Measurements from ENCODE around the gene UBE2R2.
"Not testable (repeated sequence)": the region's sequence is repeated elsewhere in the genome, so short reads cannot be mapped to it uniquely, and the experiment has no call there.

The UBE2R2 gene

GRCh38 chr9:33816327-33817252, at the start of gene UBE2R2:
Gene UBE2R2, plus strand, starts transcription at chr9:33817160. Its CDS starts 598 bp downstream, at chr9:33817758.
- DNase-seq, result peak; percentile 93 to 95

DNA sequence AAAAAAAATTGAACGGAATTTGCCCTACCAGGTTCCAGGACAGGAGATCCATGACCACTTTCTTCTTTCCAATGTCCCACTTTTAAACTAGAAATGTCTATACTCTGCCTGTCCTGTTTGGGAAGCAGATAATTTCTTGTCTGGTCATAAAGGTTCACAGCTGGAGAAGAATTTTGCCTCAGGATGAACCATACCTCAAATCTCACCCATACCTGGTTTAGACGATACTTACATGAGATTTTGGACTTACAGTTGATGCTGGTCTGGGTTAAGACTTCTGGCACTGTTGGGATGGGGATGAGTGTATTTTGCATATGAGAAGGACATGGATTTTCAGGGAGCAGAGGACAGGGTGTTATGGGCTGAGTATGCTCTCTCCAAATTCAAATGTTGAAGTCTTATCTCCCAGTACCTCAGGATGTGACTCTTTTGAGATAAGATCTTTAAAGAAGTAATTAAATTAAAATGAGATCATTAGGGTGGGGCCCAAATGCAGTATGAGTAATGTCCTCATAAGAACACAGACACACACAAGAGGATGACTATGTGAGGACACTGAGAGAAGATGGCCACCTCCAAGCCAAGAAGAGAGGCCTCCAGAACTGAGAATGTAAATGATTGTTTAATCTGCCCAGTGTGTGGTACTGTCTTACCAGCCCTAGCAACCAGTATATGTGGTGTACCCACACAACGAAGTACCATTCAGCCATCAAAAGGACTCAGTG, 46.6 kb upstream of the UBE2R2 start:
- DNase-seq, result not testable (repeated sequence)

- not testable (repeated sequence) for DNase-seq
These were observed 43.8 kb upstream of the UBE2R2 start for GRCh38 chr9:33773135-33773534.

DNA sequence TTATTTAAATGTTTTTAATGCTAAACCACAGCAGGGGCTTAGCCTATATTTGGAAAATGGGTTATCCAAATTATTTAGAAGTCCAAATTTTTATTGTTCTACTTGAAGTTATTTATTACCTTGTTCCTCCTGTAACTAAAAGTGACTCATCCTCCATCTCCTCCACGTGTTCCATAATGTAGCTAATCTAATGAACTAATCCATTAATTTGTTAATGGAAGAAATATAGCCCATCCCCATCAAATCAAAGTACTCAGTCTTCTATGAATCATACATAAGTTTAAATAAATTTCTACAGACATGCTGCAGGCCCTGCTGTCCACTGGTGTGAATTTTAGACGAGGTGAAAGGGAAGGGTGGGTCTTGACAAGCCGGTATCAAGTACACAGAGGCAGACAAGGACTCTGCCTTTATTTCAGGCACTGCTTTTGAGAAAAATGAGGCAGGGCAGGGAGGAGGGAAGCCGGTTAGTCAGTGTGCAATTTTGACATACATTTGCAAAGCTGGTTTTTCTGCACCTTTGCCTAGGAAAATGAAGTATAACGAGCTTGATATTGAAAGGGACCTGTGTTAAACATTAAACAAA, 42.8 kb upstream of the UBE2R2 start:
- not testable (repeated sequence) for DNase-seq

GRCh38 chr9:33776578-33776977, 40.4 kb upstream of the UBE2R2 start:
- DNase-seq, result no peak

GRCh38 chr9:33778700-33779351, 38.1 kb upstream of the UBE2R2 start:
- DNase-seq, result peak; percentile 32 to 61

GRCh38 chr9:33780276-33780675, 36.7 kb upstream of the UBE2R2 start:
- no peak for DNase-seq

- DNase-seq, result no peak
These were observed 35.2 kb upstream of the UBE2R2 start for GRCh38 chr9:33781736-33782135.

DNA sequence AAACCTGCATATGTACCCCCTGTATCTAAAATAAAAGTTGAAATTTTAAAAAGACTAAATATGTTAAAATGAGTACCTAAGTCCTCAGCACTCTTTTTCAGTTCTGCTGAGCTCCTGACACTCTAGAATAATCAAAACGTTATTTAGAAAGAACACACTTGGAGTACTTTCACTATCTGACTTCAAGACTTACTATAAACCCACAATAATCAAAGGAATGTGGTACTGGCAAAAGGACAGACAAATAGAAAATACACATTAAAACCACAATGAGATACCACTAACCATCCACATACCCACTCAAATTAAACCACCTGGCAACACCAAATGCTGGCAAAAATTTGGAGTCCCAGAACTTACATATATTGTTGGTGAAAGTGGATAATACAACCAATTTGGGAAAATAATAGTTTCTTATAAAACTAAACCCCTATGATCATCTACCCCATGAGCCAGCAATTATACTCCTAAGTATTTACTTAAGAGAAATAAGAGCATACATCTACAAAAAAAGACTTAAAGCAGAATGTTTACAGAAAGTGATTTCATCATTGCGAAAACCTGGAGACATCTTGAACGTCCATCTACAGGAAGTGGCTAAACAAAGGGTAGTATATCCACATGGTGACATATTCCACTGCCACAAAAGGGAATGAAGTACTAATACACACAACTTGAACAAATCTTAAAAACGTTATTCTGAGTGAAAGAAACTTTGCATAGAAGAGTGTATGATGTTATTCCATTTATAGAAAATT, 34.4 kb upstream of the UBE2R2 start:
- no peak for DNase-seq

GRCh38 chr9:33785914-33786313, 31.0 kb upstream of the UBE2R2 start:
- no peak for DNase-seq

DNA sequence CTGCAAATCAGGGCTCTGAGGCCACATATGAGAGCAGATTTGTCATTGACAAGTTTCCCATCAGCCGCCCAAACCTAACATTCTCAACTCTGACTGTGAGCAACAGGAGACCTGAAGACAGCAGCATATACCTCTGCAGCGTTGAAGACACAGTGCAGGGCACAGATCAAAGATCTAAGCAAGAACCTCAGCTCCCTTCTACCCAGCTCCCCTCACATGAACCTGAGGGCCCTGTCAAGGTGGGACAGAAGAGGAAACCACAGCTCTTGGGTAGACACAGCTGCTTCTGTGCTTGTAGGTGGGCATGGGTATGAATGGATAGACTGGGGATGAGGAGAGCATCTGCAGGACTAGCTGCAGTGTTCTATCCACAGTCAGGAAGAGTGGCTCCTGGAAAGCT, 30.3 kb upstream of the UBE2R2 start:
- no peak for DNase-seq

GRCh38 chr9:33787839-33788238, 29.1 kb upstream of the UBE2R2 start:
- DNase-seq, result no peak

DNA sequence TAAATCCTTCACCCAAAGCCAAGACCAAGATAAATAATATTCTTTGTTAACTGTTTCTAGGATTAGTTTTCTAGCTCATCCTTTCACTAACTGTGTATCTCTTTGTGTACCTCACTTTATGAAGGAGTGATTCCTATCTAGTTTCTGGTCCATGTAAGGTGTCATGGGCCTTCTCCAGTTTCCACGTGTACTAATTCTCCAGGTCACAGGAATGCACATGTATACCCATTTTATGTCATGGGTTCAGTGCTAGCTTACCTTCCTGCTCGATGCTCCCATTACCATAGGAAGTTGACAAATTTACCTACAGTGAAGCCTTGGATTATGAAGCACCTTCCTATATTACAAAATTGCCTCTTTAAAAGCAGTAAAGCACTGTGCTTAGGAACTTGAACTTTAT, 27.5 kb upstream of the UBE2R2 start:
- DNase-seq, result not testable (repeated sequence)

- no peak for DNase-seq
These were observed 25.8 kb upstream of the UBE2R2 start for GRCh38 chr9:33791117-33791516.

DNA sequence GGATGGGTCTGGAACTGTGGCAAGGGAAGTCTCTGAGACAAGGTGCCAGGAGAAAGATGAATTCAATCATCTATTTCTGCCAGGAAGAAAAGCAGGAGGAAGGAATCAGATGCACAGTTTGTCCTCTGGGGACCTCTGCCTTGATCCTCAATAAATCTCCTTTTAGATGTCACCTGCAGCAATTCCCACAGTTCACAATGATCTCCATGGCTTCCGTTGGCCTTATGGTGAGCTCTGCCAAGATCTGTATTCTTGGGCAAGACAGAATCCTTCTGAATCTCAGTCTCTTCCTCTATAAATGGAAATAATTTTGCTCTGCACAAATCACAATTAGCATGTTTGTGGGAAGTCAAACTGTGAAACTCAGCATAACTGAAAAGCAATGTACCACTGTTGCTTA, 23.5 kb upstream of the UBE2R2 start:
- DNase-seq, result not testable (repeated sequence)

- DNase-seq, result no peak
These were observed 22.4 kb upstream of the UBE2R2 start for GRCh38 chr9:33794560-33794959.

DNA sequence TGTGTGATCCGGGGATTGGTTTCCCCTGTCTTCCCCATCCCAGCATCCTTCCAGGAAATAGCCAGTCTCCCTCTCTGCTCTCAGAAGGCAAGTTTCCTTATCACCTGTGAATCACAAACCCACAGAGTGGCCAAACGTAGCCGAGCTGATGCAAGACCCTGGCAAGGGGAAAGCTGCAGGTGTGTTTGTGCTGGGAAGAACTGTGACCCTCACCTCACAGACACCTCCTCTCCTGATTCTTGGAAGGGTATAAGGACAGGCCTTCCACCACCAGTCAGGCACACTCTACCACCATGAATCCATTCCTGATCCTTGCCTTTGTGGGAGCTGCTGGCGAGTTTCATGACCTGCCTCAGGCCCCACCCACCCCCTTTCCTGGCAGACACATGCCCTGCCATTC, 21.7 kb upstream of the UBE2R2 start, which contains the start of gene PRSS3:
Gene PRSS3, plus strand, starts transcription at position 281 of the 400 bp plus-strand sequence. Its CDS starts 13 bp downstream, at position 294.
- DNase-seq, result no peak

DNA sequence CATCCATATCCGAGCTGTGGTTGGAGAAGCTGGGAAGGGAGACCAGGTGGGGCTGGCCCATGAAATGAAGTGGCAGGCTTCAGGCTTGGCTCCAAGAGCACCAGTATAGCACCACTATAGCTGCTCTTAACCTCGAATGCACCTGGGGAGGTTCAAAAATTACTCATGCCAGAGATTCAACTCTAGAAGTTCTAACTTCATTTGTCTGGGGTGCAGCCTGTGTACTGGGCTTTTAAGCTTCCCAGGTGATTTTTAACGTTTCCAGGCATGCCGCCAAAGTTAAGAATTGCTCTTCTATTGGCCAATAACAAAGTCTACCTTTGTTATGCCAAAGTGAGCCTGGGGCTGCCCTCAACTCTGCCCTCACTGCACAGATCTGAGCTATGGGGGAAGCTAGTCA, 21.1 kb upstream of the UBE2R2 start:
- DNase-seq, result no peak

GRCh38 chr9:33796679-33797078, 20.3 kb upstream of the UBE2R2 start:
- DNase-seq, result not testable (repeated sequence)

GRCh38 chr9:33797837-33798236, 19.1 kb upstream of the UBE2R2 start:
- no peak for DNase-seq

- no peak for DNase-seq
These were observed 18.4 kb upstream of the UBE2R2 start for GRCh38 chr9:33798545-33798944.
